HEK293 (cell line): ENCODE measurements around the gene ARMH3.

Experiments used
- BCL11A ChIP-seq: fragments of 450-650 bp; formaldehyde crosslinking; IDR thresholded peaks from 2 replicates; pipeline ENCODE4 v1.5.1; 2016; ENCODE audit warnings: low read depth, missing biosample characterization, missing genetic modification characterization
- PRDM1 ChIP-seq: fragments of 450-650 bp; formaldehyde crosslinking; IDR thresholded peaks from 2 replicates; pipeline ENCODE4; 2016; ENCODE audit warnings: missing biosample characterization, missing genetic modification characterization
- SCRT2 ChIP-seq: fragments of 450-650 bp; formaldehyde crosslinking; IDR thresholded peaks from 2 replicates; pipeline ENCODE4 v1.5.1; 2016; ENCODE audit warnings: missing biosample characterization, missing genetic modification characterization
- SETDB1 ChIP-seq: IDR thresholded peaks from one replicate; pipeline ENCODE4 v1.6.1; 2017; ENCODE audit warnings: mild to moderate bottlenecking, low read length, moderate library complexity, mixed read lengths; ENCODE audit not compliant: insufficient read length
- ZFP37 ChIP-seq: fragments of 450-650 bp; formaldehyde crosslinking; IDR thresholded peaks from 2 replicates; pipeline ENCODE4 v1.5.1; 2016; ENCODE audit warnings: missing biosample characterization, missing genetic modification characterization
- ZNF112 ChIP-seq: fragments of 450-650 bp; formaldehyde crosslinking; IDR thresholded peaks from 2 replicates; pipeline ENCODE4 v1.5.0; 2017; ENCODE audit warnings: missing biosample characterization, missing genetic modification characterization
- ZNF132 ChIP-seq: fragments of 450-650 bp; formaldehyde crosslinking; IDR thresholded peaks from 2 replicates; pipeline ENCODE4 v1.5.1; 2017; ENCODE audit warnings: missing biosample characterization, missing genetic modification characterization, borderline replicate concordance
- ZNF169 ChIP-seq: fragments of 450-650 bp; formaldehyde crosslinking; IDR thresholded peaks from 2 replicates; pipeline ENCODE4 v1.5.1; 2016; ENCODE audit warnings: missing biosample characterization, missing genetic modification characterization
- ZNF223 ChIP-seq: fragments of 450-650 bp; formaldehyde crosslinking; IDR thresholded peaks from 2 replicates; pipeline ENCODE4 v1.5.1; 2016; ENCODE audit warnings: missing biosample characterization, missing genetic modification characterization
- ZNF48 ChIP-seq: fragments of 450-650 bp; formaldehyde crosslinking; IDR thresholded peaks from 2 replicates; pipeline ENCODE4 v1.5.1; 2016; ENCODE audit warnings: missing biosample characterization, missing genetic modification characterization
- ZNF544 ChIP-seq: fragments of 450-650 bp; formaldehyde crosslinking; IDR thresholded peaks from 2 replicates; pipeline ENCODE4 v1.5.0; 2017; ENCODE audit warnings: missing biosample characterization, missing genetic modification characterization
- ZNF585B ChIP-seq: fragments of 450-650 bp; formaldehyde crosslinking; IDR thresholded peaks from 2 replicates; pipeline ENCODE4 v1.5.1; 2016; ENCODE audit warnings: missing biosample characterization, missing genetic modification characterization
- TF ChIP-seq, protein P1 (sequence below): fragments of 450-650 bp; IDR thresholded peaks from 2 replicates; pipeline ENCODE4 v1.5.1; 2018; ENCODE audit warnings: missing biosample characterization, missing genetic modification characterization
- TF ChIP-seq, protein P2 (sequence below): fragments of 450-650 bp; formaldehyde crosslinking; IDR thresholded peaks from 2 replicates; pipeline ENCODE4 v1.5.1; 2016; ENCODE audit warnings: missing biosample characterization, missing genetic modification characterization

DNA sequence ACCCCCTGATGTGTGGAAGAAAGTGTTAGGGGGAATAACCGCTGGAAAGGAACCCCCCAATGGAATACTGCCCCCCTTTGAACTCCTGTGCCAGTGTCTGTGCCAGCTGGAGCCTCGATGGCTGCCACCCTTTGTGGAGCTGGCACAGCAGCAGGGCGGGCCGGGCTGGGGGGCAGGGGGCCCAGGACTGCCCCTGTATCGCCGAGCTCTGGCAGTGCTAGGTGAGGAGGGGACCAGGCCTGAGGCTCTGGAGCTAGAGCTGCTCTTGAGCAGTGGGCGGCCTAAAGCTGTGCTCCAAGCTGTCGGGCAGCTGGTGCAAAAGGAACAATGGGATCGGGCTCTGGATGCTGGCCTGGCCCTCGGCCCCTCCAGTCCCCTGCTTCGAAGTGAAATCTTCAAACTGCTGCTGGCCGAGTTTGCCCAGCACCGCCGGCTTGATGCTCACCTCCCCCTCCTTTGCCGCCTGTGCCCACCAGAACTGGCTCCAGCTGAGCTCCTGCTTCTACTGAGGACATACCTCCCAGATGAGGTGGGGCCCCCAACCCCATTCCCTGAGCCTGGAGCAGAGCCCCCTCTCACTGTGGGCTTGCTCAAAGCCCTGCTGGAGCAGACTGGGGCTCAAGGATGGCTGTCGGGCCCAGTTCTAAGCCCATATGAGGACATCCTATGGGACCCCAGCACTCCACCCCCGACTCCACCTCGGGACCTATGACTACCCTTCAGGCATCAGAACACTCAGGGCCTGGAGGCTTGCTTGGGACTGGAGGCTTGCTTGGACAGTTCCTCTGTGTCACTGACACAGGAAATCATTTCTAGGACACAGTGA is 11.3 kb upstream of the ARMH3 start:
- TF ChIP-seq SETDB1 (no peak), ZFP37 (tag by site-specific recombination) (no peak), ZNF223 (tag by site-specific recombination) (no peak), BCL11A (tag by site-specific recombination) (no peak), ZNF585B (tag by site-specific recombination) (no peak), ZNF544 (tag by site-specific recombination) (no peak), PRDM1 (tag by site-specific recombination) (no peak), ZNF112 (tag by site-specific recombination) (no peak), SCRT2 (tag by site-specific recombination) (no peak), ZNF132 (no peak), ZNF48 (tag by site-specific recombination) (no peak), ZNF169 (tag by site-specific recombination) (no peak)
- TF ChIP-seq, protein P1, sequence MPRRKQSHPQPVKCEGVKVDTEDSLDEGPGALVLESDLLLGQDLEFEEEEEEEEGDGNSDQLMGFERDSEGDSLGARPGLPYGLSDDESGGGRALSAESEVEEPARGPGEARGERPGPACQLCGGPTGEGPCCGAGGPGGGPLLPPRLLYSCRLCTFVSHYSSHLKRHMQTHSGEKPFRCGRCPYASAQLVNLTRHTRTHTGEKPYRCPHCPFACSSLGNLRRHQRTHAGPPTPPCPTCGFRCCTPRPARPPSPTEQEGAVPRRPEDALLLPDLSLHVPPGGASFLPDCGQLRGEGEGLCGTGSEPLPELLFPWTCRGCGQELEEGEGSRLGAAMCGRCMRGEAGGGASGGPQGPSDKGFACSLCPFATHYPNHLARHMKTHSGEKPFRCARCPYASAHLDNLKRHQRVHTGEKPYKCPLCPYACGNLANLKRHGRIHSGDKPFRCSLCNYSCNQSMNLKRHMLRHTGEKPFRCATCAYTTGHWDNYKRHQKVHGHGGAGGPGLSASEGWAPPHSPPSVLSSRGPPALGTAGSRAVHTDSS (tag by site-specific recombination): no peak
- TF ChIP-seq, protein P2, sequence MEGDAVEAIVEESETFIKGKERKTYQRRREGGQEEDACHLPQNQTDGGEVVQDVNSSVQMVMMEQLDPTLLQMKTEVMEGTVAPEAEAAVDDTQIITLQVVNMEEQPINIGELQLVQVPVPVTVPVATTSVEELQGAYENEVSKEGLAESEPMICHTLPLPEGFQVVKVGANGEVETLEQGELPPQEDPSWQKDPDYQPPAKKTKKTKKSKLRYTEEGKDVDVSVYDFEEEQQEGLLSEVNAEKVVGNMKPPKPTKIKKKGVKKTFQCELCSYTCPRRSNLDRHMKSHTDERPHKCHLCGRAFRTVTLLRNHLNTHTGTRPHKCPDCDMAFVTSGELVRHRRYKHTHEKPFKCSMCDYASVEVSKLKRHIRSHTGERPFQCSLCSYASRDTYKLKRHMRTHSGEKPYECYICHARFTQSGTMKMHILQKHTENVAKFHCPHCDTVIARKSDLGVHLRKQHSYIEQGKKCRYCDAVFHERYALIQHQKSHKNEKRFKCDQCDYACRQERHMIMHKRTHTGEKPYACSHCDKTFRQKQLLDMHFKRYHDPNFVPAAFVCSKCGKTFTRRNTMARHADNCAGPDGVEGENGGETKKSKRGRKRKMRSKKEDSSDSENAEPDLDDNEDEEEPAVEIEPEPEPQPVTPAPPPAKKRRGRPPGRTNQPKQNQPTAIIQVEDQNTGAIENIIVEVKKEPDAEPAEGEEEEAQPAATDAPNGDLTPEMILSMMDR (tag by site-specific recombination): no peak
